Measurements from ENCODE around the gene PMP22.

PMP22 gene

GRCh38 chr17:15291674-15292361 is 26.7 kb upstream of the PMP22 start:
- Histone ChIP-seq H3K27me3 (replicated peaks; ENCODE audit: control insufficient read depth, insufficient read depth, low read length, poor library complexity, severe bottlenecking) (no peaks in the 10 kb centered on the region), H3K9me3 (ENCODE audit: control insufficient read depth, low read length) (no peaks in the 10 kb centered on the region), H3K27ac (ENCODE audit: insufficient read depth, low read length, poor library complexity, severe bottlenecking) (no peak overlapping the region), H3K36me3 (ENCODE audit: control insufficient read depth, insufficient read depth, low read length) (no peaks in the 10 kb centered on the region), H3K4me3 (ENCODE audit: insufficient read depth, low read depth, low read length, poor library complexity, severe bottlenecking) (no peak overlapping the region), H3K4me1 (ENCODE audit: control insufficient read depth, insufficient read depth, low read length, poor library complexity, severe bottlenecking) (no peaks in the 10 kb centered on the region)
- DNase-seq, result no peak

- Histone ChIP-seq H3K27ac (ENCODE audit: insufficient read depth, low read length, poor library complexity, severe bottlenecking) (no peak overlapping the region), H3K9me3 (ENCODE audit: control insufficient read depth, low read length) (no peaks in the 10 kb centered on the region), H3K27me3 (replicated peaks; ENCODE audit: control insufficient read depth, insufficient read depth, low read length, poor library complexity, severe bottlenecking) (no peaks in the 10 kb centered on the region), H3K4me1 (ENCODE audit: control insufficient read depth, insufficient read depth, low read length, poor library complexity, severe bottlenecking) (no peaks in the 10 kb centered on the region), H3K36me3 (ENCODE audit: control insufficient read depth, insufficient read depth, low read length) (no peaks in the 10 kb centered on the region), H3K4me3 (ENCODE audit: insufficient read depth, low read depth, low read length, poor library complexity, severe bottlenecking) (no peak overlapping the region)
- no peak for DNase-seq
These were observed 25.5 kb upstream of the PMP22 start for GRCh38 chr17:15290605-15291004.

DNA sequence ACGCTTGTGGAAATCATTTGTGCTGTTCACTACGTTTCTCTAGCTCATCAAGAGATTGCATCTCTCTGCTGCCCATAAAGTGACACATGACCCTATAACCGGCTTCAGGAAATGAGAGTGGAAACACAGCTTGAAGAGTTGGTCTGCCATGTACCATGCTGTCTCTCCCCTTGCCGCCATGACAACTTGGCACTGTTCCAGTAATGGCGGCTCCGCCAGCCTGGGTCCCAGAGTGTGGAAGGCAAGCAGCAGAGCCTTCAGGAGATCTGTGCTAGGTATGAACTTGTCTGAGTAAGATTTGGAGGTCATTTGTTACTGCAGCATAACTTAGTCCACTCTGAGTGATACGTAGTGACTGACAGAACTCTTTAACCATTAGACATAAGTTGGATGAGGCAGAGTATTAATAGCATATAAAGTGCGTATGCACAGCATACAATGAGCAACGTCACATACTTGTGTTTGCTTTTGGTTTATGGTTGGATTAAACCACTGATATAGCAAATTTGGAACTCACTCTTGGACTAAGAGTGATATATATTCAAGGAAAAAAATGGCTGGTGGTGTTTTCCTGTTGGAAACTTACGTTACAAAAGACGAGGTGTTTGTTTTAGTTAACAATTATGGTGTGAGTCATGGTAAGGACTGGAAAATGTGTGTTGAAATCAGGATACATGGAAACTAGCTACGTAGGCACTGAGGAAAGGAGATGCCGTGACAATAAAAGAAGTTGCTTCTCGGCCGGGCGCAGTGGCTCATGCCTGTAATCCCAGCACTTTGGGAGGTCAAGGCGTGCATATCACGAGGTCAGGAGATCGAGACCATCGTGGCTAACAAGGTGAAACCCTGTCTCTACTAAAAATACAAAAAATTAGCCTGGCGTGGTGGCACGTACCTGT is 24.4 kb upstream of the PMP22 start:
- Histone ChIP-seq H3K4me1 (ENCODE audit: control insufficient read depth, insufficient read depth, low read length, poor library complexity, severe bottlenecking) (no peaks in the 10 kb centered on the region), H3K36me3 (ENCODE audit: control insufficient read depth, insufficient read depth, low read length) (no peaks in the 10 kb centered on the region), H3K4me3 (ENCODE audit: insufficient read depth, low read depth, low read length, poor library complexity, severe bottlenecking) (no peak overlapping the region), H3K9me3 (ENCODE audit: control insufficient read depth, low read length) (no peaks in the 10 kb centered on the region), H3K27me3 (replicated peaks; ENCODE audit: control insufficient read depth, insufficient read depth, low read length, poor library complexity, severe bottlenecking) (no peaks in the 10 kb centered on the region), H3K27ac (ENCODE audit: insufficient read depth, low read length, poor library complexity, severe bottlenecking) (no peak overlapping the region)
- no peak for DNase-seq

DNA sequence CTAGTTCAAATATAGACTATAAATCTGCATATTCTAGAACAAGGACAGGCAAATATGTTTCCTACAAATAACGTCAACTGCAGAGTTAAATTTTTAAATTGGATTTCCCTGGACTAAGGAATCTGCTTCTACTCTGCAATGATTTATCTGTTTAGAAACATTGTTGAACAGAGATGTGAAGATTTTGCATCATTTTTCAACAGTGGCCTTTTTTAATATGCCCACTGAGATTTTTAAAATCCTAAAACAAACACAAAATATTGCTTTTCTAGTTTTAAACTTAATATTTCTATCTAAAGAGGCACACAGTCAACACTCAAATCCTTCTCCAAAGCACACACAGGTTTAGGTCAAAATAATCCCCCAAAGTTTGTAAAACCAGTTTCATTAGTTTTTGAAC is 23.7 kb upstream of the PMP22 start:
- Histone ChIP-seq H3K36me3 (ENCODE audit: control insufficient read depth, insufficient read depth, low read length) (no peaks in the 10 kb centered on the region), H3K9me3 (ENCODE audit: control insufficient read depth, low read length) (no peaks in the 10 kb centered on the region), H3K4me3 (ENCODE audit: insufficient read depth, low read depth, low read length, poor library complexity, severe bottlenecking) (no peak overlapping the region), H3K27me3 (replicated peaks; ENCODE audit: control insufficient read depth, insufficient read depth, low read length, poor library complexity, severe bottlenecking) (no peaks in the 10 kb centered on the region), H3K4me1 (ENCODE audit: control insufficient read depth, insufficient read depth, low read length, poor library complexity, severe bottlenecking) (no peaks in the 10 kb centered on the region), H3K27ac (ENCODE audit: insufficient read depth, low read length, poor library complexity, severe bottlenecking) (no peak overlapping the region)
- DNase-seq, result no peak

GRCh38 chr17:15287538-15288267 is 22.6 kb upstream of the PMP22 start:
- DNase-seq, result no peak
- no peaks in the 10 kb centered on the region for H3K4me1 ChIP-seq (ENCODE audit: control insufficient read depth, insufficient read depth, low read length, poor library complexity, severe bottlenecking)
- no peaks in the 10 kb centered on the region for H3K36me3 ChIP-seq (ENCODE audit: control insufficient read depth, insufficient read depth, low read length)
- no peaks in the 10 kb centered on the region for H3K27me3 ChIP-seq (replicated peaks; ENCODE audit: control insufficient read depth, insufficient read depth, low read length, poor library complexity, severe bottlenecking)
- no peak overlapping the region for H3K27ac ChIP-seq (ENCODE audit: insufficient read depth, low read length, poor library complexity, severe bottlenecking)
- no peak overlapping the region for H3K4me3 ChIP-seq (ENCODE audit: insufficient read depth, low read depth, low read length, poor library complexity, severe bottlenecking)
- no peaks in the 10 kb centered on the region for H3K9me3 ChIP-seq (ENCODE audit: control insufficient read depth, low read length)

GRCh38 chr17:15285466-15285865 is 20.3 kb upstream of the PMP22 start:
- Histone ChIP-seq H3K27me3 (replicated peaks; ENCODE audit: control insufficient read depth, insufficient read depth, low read length, poor library complexity, severe bottlenecking) (no peaks in the 10 kb centered on the region), H3K9me3 (ENCODE audit: control insufficient read depth, low read length) (no peaks in the 10 kb centered on the region), H3K4me3 (ENCODE audit: insufficient read depth, low read depth, low read length, poor library complexity, severe bottlenecking) (no peak overlapping the region), H3K36me3 (ENCODE audit: control insufficient read depth, insufficient read depth, low read length) (no peaks in the 10 kb centered on the region), H3K27ac (ENCODE audit: insufficient read depth, low read length, poor library complexity, severe bottlenecking) (no peak overlapping the region), H3K4me1 (ENCODE audit: control insufficient read depth, insufficient read depth, low read length, poor library complexity, severe bottlenecking) (no peaks in the 10 kb centered on the region)
- no peak for DNase-seq

GRCh38 chr17:15284537-15284936 is 19.4 kb upstream of the PMP22 start:
- no peaks in the 10 kb centered on the region for H3K36me3 ChIP-seq (ENCODE audit: control insufficient read depth, insufficient read depth, low read length)
- no peak overlapping the region for H3K4me3 ChIP-seq (ENCODE audit: insufficient read depth, low read depth, low read length, poor library complexity, severe bottlenecking)
- no peak for DNase-seq
- H3K4me1 ChIP-seq (ENCODE audit: control insufficient read depth, insufficient read depth, low read length, poor library complexity, severe bottlenecking), result no peaks in the 10 kb centered on the region
- no peaks in the 10 kb centered on the region for H3K9me3 ChIP-seq (ENCODE audit: control insufficient read depth, low read length)
- no peaks in the 10 kb centered on the region for H3K27me3 ChIP-seq (replicated peaks; ENCODE audit: control insufficient read depth, insufficient read depth, low read length, poor library complexity, severe bottlenecking)
- H3K27ac ChIP-seq (ENCODE audit: insufficient read depth, low read length, poor library complexity, severe bottlenecking), result no peak overlapping the region

GRCh38 chr17:15284107-15284506 is 19.0 kb upstream of the PMP22 start:
- no peak for DNase-seq
- H3K27me3 ChIP-seq (replicated peaks; ENCODE audit: control insufficient read depth, insufficient read depth, low read length, poor library complexity, severe bottlenecking), result no peaks in the 10 kb centered on the region
- H3K4me3 ChIP-seq (ENCODE audit: insufficient read depth, low read depth, low read length, poor library complexity, severe bottlenecking), result no peak overlapping the region
- no peaks in the 10 kb centered on the region for H3K4me1 ChIP-seq (ENCODE audit: control insufficient read depth, insufficient read depth, low read length, poor library complexity, severe bottlenecking)
- no peaks in the 10 kb centered on the region for H3K36me3 ChIP-seq (ENCODE audit: control insufficient read depth, insufficient read depth, low read length)
- H3K9me3 ChIP-seq (ENCODE audit: control insufficient read depth, low read length), result no peaks in the 10 kb centered on the region
- no peak overlapping the region for H3K27ac ChIP-seq (ENCODE audit: insufficient read depth, low read length, poor library complexity, severe bottlenecking)

GRCh38 chr17:15281909-15282308 is 16.8 kb upstream of the PMP22 start:
- no peaks in the 10 kb centered on the region for H3K36me3 ChIP-seq (ENCODE audit: control insufficient read depth, insufficient read depth, low read length)
- no peaks in the 10 kb centered on the region for H3K9me3 ChIP-seq (ENCODE audit: control insufficient read depth, low read length)
- DNase-seq, result no peak
- H3K4me1 ChIP-seq (ENCODE audit: control insufficient read depth, insufficient read depth, low read length, poor library complexity, severe bottlenecking), result no peaks in the 10 kb centered on the region
- no peaks in the 10 kb centered on the region for H3K27me3 ChIP-seq (replicated peaks; ENCODE audit: control insufficient read depth, insufficient read depth, low read length, poor library complexity, severe bottlenecking)
- H3K4me3 ChIP-seq (ENCODE audit: insufficient read depth, low read depth, low read length, poor library complexity, severe bottlenecking), result no peak overlapping the region
- no peak overlapping the region for H3K27ac ChIP-seq (ENCODE audit: insufficient read depth, low read length, poor library complexity, severe bottlenecking)
